HepG2 (cell line): Measurements from ENCODE around the gene L3MBTL1. TPM values are rescaled to one million over a fixed set of nuclear protein-coding genes. Genes with fewer than 3 reads are reported as not detected.

ENCODE experiments used
- AHR ChIP-seq: IDR thresholded peaks from 2 replicates; pipeline ENCODE4 v1.6.1; 2018; ENCODE audit warnings: missing genetic modification reagents, missing compliant biosample characterization
- ARHGAP35 ChIP-seq: sonication (generic); formaldehyde crosslinking; IDR thresholded peaks from 2 replicates; pipeline ENCODE4 v1.9.0; 2022; ENCODE audit warnings: mild to moderate bottlenecking, inconsistent platforms, moderate library complexity, missing genetic modification reagents, borderline replicate concordance
- EED ChIP-seq: sonication (generic); formaldehyde crosslinking; IDR thresholded peaks from 2 replicates; pipeline ENCODE4 v1.5.0; 2020; ENCODE audit warnings: mild to moderate bottlenecking, missing genetic modification reagents
- HIC2 ChIP-seq: sonication (generic); formaldehyde crosslinking; IDR thresholded peaks from 2 replicates; pipeline ENCODE4 v1.9.0; 2022; ENCODE audit warnings: low read depth, missing genetic modification reagents
- MAF1 ChIP-seq: sonication (generic); formaldehyde crosslinking; IDR thresholded peaks from 2 replicates; pipeline ENCODE4 v1.5.0; 2020; ENCODE audit warnings: missing genetic modification reagents, borderline replicate concordance
- MYNN ChIP-seq: sonication (generic); formaldehyde crosslinking; IDR thresholded peaks from 2 replicates; pipeline ENCODE4 v1.4.0; 2020; ENCODE audit warnings: mild to moderate bottlenecking, low read depth, missing genetic modification reagents
- NFKB2 ChIP-seq: sonication (generic); formaldehyde crosslinking; IDR thresholded peaks from 2 replicates; pipeline ENCODE4 v1.4.0; 2020; ENCODE audit warnings: missing genetic modification reagents, borderline replicate concordance
- PRDM10 ChIP-seq: sonication (generic); formaldehyde crosslinking; IDR thresholded peaks from 2 replicates; pipeline ENCODE4 v1.4.0; 2020; ENCODE audit warnings: low read depth, missing genetic modification reagents
- RBM39 ChIP-seq: fragments of 200-400 bp; formaldehyde crosslinking; IDR thresholded peaks from one replicate; pipeline ENCODE4 v1.6.1; 2018; ENCODE audit warnings: antibody characterized with exemption, mild to moderate bottlenecking, low read depth, low read length; ENCODE audit not compliant: poor library complexity, severe bottlenecking
- RFXAP ChIP-seq: sonication (generic); formaldehyde crosslinking; IDR thresholded peaks from 2 replicates; pipeline ENCODE4 v1.4.0; 2020; ENCODE audit warnings: missing genetic modification reagents, borderline replicate concordance
- TEAD3 ChIP-seq: optimal IDR thresholded peaks from 2 replicates; pipeline ENCODE3; 2016; ENCODE audit warnings: borderline replicate concordance
- ZGPAT ChIP-seq: IDR thresholded peaks from 2 replicates; pipeline ENCODE4 v1.6.1; 2016; ENCODE audit warnings: mild to moderate bottlenecking
- ZNF251 ChIP-seq: sonication (generic); formaldehyde crosslinking; IDR thresholded peaks from 2 replicates; pipeline ENCODE4 v1.9.0; 2021; ENCODE audit warnings: mild to moderate bottlenecking, missing genetic modification reagents
- ZNF317 ChIP-seq: sonication (generic); formaldehyde crosslinking; IDR thresholded peaks from 2 replicates; pipeline ENCODE4 v1.5.0; 2020; ENCODE audit warnings: mild to moderate bottlenecking, missing genetic modification reagents
- ZNF329 ChIP-seq: sonication (generic); formaldehyde crosslinking; IDR thresholded peaks from 2 replicates; pipeline ENCODE4 v1.9.0; 2021; ENCODE audit warnings: low read depth, mild to moderate bottlenecking, missing genetic modification reagents
- ZNF563 ChIP-seq: sonication (generic); formaldehyde crosslinking; IDR thresholded peaks from 2 replicates; pipeline ENCODE4 v1.8.0; 2022; ENCODE audit warnings: mild to moderate bottlenecking, moderate library complexity, missing genetic modification reagents
- ZNF564 ChIP-seq: sonication (generic); formaldehyde crosslinking; IDR thresholded peaks from 2 replicates; pipeline ENCODE4 v1.8.1; 2023; ENCODE audit warnings: mild to moderate bottlenecking, missing genetic modification reagents
- ZNF737 ChIP-seq: sonication (generic); formaldehyde crosslinking; IDR thresholded peaks from 2 replicates; pipeline ENCODE4 v1.5.0; 2020; ENCODE audit warnings: missing genetic modification reagents, mild to moderate bottlenecking, borderline replicate concordance
- ZNF740 ChIP-seq: sonication (generic); formaldehyde crosslinking; IDR thresholded peaks from 2 replicates; pipeline ENCODE4 v1.4.0; 2020; ENCODE audit warnings: missing genetic modification reagents
- ZNF777 ChIP-seq: sonication (generic); formaldehyde crosslinking; IDR thresholded peaks from 2 replicates; pipeline ENCODE4 v1.4.0; 2020; ENCODE audit warnings: missing genetic modification reagents
- polyA plus RNA-seq, 8 experiments: library from polyadenylated mRNA; depleted of rRNA in 3 of 8; stranded (reverse) in 7 of 8; unstranded in 1 of 8; fragments of >200 nt; fragmentation: Illumina TruSeq in 4 of 8; extraction: Trizol in 4 of 8; gene quantifications; 2 replicates each; pipeline versions ENCODE4 v1.2.1 to v1.2.3, GENCODE V29; 2011 to 2016; ENCODE audit warnings: low read depth in 4 of 8, missing spikeins in 1 of 8, mixed read lengths in 1 of 8; ENCODE audit not compliant: insufficient read depth in 1 of 8
- total RNA-seq, 5 experiments: library from RNA; depleted of rRNA; stranded (reverse); fragments of >200 nt; fragmentation: Illumina TruSeq; extraction: Trizol; gene quantifications; 2 replicates each; pipeline ENCODE4 v1.2.3, GENCODE V29; 2016; ENCODE audit warnings: low read depth in 1 of 5

L3MBTL1 gene
- total and polyA plus RNA-seq, 2 of the 13 experiments (the other 11 are each of a cell fraction or from before 2014, with no cell fraction given): 9.0 to 17.8 TPM

- TF ChIP-seq ZGPAT (CRISPR knock-in tag) (0 out of 2 replicates have a peak, but pooled peaks have one; percentile 30), ZNF317 (peak; percentile 44; the same call in 1 of the 2 replicates), ZNF251 (CRISPR knock-in tag) (no peak), ZNF564 (CRISPR knock-in tag) (no peak), MYNN (CRISPR knock-in tag) (no peak), ZNF740 (CRISPR knock-in tag) (0 out of 2 replicates have a peak, but pooled peaks have one; percentile 59), AHR (CRISPR knock-in tag) (no peak), NFKB2 (CRISPR knock-in tag) (no peak), RBM39 (peak; percentile 21), EED (no peak), ZNF563 (peak; percentile 76; the same call in 1 of the 2 replicates), ZNF329 (CRISPR knock-in tag) (no peak), PRDM10 (no peak), ZNF777 (CRISPR knock-in tag) (0 out of 2 replicates have a peak, but pooled peaks have one; percentile 32), HIC2 (CRISPR knock-in tag) (peak; percentile 68; the same call in 1 of the 2 replicates), MAF1 (CRISPR knock-in tag) (no peak), ZNF737 (CRISPR knock-in tag) (no peak), ARHGAP35 (CRISPR knock-in tag) (no peak), RFXAP (no peak), TEAD3 (CRISPR knock-in tag) (peak; percentile 39)
These were observed 6.6 kb downstream of the L3MBTL1 start (continued) for GRCh38 chr20:43513931-43514647.
